DND-41 (cell line): ENCODE measurements around the gene BRD7.

ENCODE experiments used
- EZH2 ChIP-seq: IDR thresholded peaks from 3 replicates; pipeline ENCODE4 v1.6.1; 2012; ENCODE audit warnings: borderline replicate concordance, low read depth, mild to moderate bottlenecking, moderate library complexity, low read length, inconsistent platforms; ENCODE audit not compliant: severe bottlenecking
- TF ChIP-seq, protein P1 (sequence below): IDR thresholded peaks from 2 replicates; pipeline ENCODE4 v1.5.1; 2012; ENCODE audit warnings: borderline replicate concordance, low read length, moderate library complexity, mild to moderate bottlenecking; ENCODE audit not compliant: poor library complexity, severe bottlenecking; ENCODE audit errors: extremely low read depth

DNA sequence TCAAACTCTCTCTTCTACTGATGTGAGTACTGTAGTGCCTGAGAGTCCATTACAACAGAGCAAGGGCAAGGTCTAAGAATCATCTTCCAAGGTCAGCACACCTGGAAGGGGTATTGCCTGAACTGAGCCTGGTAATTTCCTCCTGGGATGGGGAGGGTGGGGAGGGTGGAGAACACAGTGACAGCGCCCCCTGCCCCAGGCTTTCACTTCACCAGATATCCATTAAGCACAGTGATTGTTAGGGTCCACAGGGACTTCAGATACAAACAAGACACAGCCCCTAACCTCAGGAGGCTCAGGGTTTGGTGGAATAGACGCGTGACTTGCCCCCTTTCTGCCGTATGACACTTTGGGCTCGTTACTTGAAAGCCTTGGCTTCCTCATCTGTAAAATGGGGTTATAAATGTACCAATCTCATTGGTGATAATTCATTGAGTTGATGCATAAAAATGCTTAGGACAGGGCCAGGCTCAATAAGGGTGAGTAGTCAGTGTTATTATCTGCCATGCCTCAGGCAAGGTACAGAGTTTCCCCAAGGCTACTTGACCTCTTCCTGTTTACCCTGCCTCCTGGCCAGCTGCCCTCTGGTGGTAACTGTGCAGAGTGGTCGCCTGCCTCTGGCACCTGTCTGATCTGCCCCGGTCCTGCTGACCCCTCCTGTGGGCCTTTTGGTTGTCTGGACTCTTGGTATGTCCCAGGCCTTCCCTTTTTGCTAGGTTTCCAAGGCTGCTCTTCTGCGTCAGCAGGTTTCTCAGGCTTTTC is 13.1 kb upstream of the BRD7 start:
- TF ChIP-seq, protein P1, sequence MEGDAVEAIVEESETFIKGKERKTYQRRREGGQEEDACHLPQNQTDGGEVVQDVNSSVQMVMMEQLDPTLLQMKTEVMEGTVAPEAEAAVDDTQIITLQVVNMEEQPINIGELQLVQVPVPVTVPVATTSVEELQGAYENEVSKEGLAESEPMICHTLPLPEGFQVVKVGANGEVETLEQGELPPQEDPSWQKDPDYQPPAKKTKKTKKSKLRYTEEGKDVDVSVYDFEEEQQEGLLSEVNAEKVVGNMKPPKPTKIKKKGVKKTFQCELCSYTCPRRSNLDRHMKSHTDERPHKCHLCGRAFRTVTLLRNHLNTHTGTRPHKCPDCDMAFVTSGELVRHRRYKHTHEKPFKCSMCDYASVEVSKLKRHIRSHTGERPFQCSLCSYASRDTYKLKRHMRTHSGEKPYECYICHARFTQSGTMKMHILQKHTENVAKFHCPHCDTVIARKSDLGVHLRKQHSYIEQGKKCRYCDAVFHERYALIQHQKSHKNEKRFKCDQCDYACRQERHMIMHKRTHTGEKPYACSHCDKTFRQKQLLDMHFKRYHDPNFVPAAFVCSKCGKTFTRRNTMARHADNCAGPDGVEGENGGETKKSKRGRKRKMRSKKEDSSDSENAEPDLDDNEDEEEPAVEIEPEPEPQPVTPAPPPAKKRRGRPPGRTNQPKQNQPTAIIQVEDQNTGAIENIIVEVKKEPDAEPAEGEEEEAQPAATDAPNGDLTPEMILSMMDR, result peak; percentile 23
- TF ChIP-seq EZH2, result no peak
